Right forelimb (tissue), 1 donor: ENCODE data around the gene CEACAM5.
A peak's percentile ranks its signal among the peaks of the same experiment; 100 is the strongest.
"Not testable (repeated sequence)": the region's sequence is repeated elsewhere in the genome, so short reads cannot be mapped to it uniquely, and the experiment has no call there.

Experiments
- DNase-seq: peaks from one replicate; pipeline ENCODE4 v3.0.0-alpha.2; 2018

The CEACAM5 gene

GRCh38 chr19:41701401-41702075, 6.9 kb upstream of the CEACAM5 start:
- DNase-seq = peak; percentile 34

- no peak for DNase-seq
Measured at GRCh38 chr19:41702171-41702651, 6.2 kb upstream of the CEACAM5 start.

GRCh38 chr19:41703602-41704293, 4.7 kb upstream of the CEACAM5 start:
- DNase-seq = peak; percentile 2

- peak; percentile 51 for DNase-seq
Measured at GRCh38 chr19:41705393-41706174, 2.8 kb upstream of the CEACAM5 start.

- DNase-seq = no peak
Measured at GRCh38 chr19:41706741-41707501, 1.5 kb upstream of the CEACAM5 start.

- DNase-seq = no peak
Measured at GRCh38 chr19:41707502-41707812, 969 bp upstream of the CEACAM5 start.

- no peak for DNase-seq
Measured at GRCh38 chr19:41707871-41708371, 505 bp upstream of the CEACAM5 start.

GRCh38 chr19:41709516-41709915, 1.1 kb downstream of the CEACAM5 start:
- not testable (repeated sequence) for DNase-seq

- DNase-seq = no peak
Measured at GRCh38 chr19:41709951-41710645, 1.7 kb downstream of the CEACAM5 start.

- DNase-seq = no peak
Measured at GRCh38 chr19:41711376-41712261, 3.2 kb downstream of the CEACAM5 start.

- DNase-seq = no peak
Measured at GRCh38 chr19:41714598-41714997, 6.2 kb downstream of the CEACAM5 start.

- no peak for DNase-seq
Measured at GRCh38 chr19:41718761-41719160, 10.3 kb downstream of the CEACAM5 start.

GRCh38 chr19:41720103-41720502, 11.7 kb downstream of the CEACAM5 start:
- DNase-seq = no peak

GRCh38 chr19:41726493-41726892, 18.1 kb downstream of the CEACAM5 start:
- no peak for DNase-seq

- no peak for DNase-seq
Measured at GRCh38 chr19:41734156-41734555, 25.7 kb downstream of the CEACAM5 start.

GRCh38 chr19:41734585-41734984, 26.2 kb downstream of the CEACAM5 start:
- no peak for DNase-seq

GRCh38 chr19:41735071-41735600, 26.7 kb downstream of the CEACAM5 start:
- no peak for DNase-seq

GRCh38 chr19:41739361-41739760, 30.9 kb downstream of the CEACAM5 start:
- DNase-seq = no peak

GRCh38 chr19:41740415-41741243, 32.2 kb downstream of the CEACAM5 start:
- no peak for DNase-seq

GRCh38 chr19:41741244-41741554, 32.8 kb downstream of the CEACAM5 start:
- DNase-seq = no peak
